Measurements from ENCODE around the gene PCSK6. TPM values are rescaled to one million over a fixed set of nuclear protein-coding genes. Genes with fewer than 3 reads are reported as not detected.
A peak's percentile ranks its signal among the peaks of the same experiment; 100 is the strongest.
"Not testable (repeated sequence)": the region's sequence is repeated elsewhere in the genome, so short reads cannot be mapped to it uniquely, and the experiment has no call there.

The PCSK6 gene
- total RNA-seq, 4 donors from 2014 or later, result 10.6 to 98.2 (median 12.8) TPM

DNA sequence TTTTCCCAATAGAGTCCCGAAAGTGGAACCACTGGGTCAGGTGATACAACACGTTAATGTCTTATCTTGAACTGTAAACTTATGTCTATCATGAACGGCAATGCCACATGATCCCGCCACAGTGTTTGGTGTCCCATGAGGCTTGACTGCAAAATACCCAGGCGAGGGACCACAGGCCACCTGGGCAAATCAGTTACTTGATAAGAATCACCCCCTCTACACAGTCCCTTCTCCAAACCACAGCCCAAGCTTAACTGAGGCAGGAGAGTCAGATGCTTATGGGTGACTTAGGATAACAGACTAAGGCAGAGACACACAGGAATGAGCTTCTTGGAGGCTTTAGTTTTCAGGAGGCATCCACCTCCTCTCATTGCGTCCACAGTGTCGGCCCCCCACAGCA is 151.5 kb downstream of the PCSK6 start:
- DNase-seq, result no peak
- Histone ChIP-seq H3K4me3 (no peak overlapping the region), H3K27ac (no peak overlapping the region), H3K4me1 (no peaks in the 10 kb centered on the region), H3K9me3 (peaks cover 0 to 8% (median 2%) of the 10 kb centered on the region in 4 donors), H3K27me3 (no peaks in the 10 kb centered on the region), H3K36me3 (no peaks in the 10 kb centered on the region)
- TF ChIP-seq POLR2A (IDR thresholded peaks at IDR 0.05), result no peak
- no peak for TF ChIP-seq CTCF (IDR thresholded peaks at IDR 0.05)

DNA sequence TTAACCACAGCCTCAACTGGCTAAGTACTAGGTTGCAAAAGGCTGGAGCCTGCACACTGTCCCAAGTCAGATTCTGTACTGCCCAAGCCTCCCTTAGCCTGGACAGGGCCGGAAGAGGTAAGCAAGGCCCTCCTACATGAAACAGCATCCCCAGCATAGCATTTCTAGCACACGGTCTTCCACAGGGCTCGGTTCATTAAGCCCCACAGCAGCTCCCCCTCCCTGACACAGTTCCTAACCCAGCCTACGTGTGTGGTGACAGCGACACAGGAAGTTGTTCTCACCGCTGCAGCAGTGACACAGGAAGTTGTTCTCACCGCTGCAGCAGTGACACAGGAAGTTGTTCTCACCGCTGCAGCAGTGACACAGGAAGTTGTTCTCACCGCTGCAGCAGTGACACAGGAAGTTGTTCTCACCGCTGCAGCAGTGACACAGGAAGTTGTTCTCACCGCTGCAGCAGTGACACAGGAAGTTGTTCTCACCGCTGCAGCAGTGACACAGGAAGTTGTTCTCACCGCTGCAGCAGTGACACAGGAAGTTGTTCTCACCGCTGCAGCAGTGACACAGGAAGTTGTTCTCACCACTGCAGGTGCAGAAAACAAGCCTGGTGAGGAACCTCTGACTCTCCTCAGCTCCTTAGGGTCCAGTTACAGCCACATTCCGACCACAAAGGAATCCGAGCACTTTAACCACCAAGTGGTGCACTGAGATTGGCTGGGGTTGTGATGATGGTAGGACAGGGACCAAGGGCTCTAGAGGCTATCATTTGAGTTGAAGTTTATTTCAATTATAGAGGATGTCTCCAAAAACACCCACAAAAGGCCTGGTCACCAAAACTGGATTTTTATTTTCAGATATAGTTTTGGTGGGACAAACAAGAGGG is 155.4 kb downstream of the PCSK6 start:
- not testable (repeated sequence) for H3K36me3 ChIP-seq, H3K4me3 ChIP-seq, H3K4me1 ChIP-seq, H3K9me3 ChIP-seq, H3K27me3 ChIP-seq
- peak in 1 of 3 donors; percentile 47 for DNase-seq
- peak overlapping the region in 2 of 4 donors; percentile 35 to 42 for H3K27ac ChIP-seq

GRCh38 chr15:101332061-101332467 is 157.4 kb downstream of the PCSK6 start:
- no peak for DNase-seq
- Histone ChIP-seq H3K27me3 (no peaks in the 10 kb centered on the region), H3K4me3 (no peak overlapping the region), H3K9me3 (peaks cover 0 to 8% (median 2%) of the 10 kb centered on the region in 4 donors), H3K36me3 (no peaks in the 10 kb centered on the region), H3K4me1 (no peaks in the 10 kb centered on the region), H3K27ac (no peak overlapping the region)
- no peak for TF ChIP-seq CTCF (IDR thresholded peaks at IDR 0.05)
- no peak for TF ChIP-seq POLR2A (IDR thresholded peaks at IDR 0.05)

DNA sequence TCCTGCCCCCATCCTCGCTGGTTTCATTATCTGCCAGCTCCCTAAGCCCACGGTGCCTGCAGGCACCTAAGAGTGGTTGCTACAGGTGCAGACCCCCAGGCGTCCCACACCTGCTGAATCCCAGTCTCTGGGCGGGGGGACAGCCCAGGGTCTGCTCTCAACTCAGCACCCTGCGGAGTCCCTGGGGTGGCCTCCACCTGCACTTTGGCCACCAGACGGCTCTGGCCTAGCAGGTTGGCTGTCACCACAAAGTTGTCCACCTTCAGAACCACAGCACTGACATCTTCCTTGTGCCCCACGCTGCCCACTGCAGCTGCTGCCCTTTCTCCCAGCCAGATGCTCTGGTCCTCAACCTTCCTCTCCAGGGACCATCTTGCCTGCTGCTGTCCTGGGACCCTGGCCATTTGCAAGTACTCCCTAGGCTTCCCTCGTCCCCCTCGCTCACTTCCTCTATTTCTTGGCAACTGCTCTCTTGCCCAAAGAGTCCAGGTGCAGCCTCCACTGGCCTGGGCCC is 159.6 kb downstream of the PCSK6 start:
- DNase-seq, result peak in 1 of 3 donors; percentile 46
- H3K4me1 ChIP-seq, result peaks cover 0 to 4% (median 0%) of the 10 kb centered on the region in 4 donors
- H3K36me3 ChIP-seq, result no peaks in the 10 kb centered on the region
- H3K27ac ChIP-seq, result no peak overlapping the region
- no peaks in the 10 kb centered on the region for H3K27me3 ChIP-seq
- no peak overlapping the region for H3K4me3 ChIP-seq
- H3K9me3 ChIP-seq, result peaks cover 0 to 8% (median 2%) of the 10 kb centered on the region in 4 donors
- TF ChIP-seq POLR2A (IDR thresholded peaks at IDR 0.05) (no peak), CTCF (IDR thresholded peaks at IDR 0.05) (no peak)

GRCh38 chr15:101329309-101329863 is 160.1 kb downstream of the PCSK6 start:
- H3K27ac ChIP-seq, result no peak overlapping the region
- TF ChIP-seq CTCF (IDR thresholded peaks at IDR 0.05) (no peak), POLR2A (IDR thresholded peaks at IDR 0.05) (no peak)
- H3K4me1 ChIP-seq, result peaks cover 0 to 6% (median 0%) of the 10 kb centered on the region in 4 donors
- H3K9me3 ChIP-seq, result peaks cover 0 to 8% (median 2%) of the 10 kb centered on the region in 4 donors
- H3K27me3 ChIP-seq, result no peaks in the 10 kb centered on the region
- peak in 1 of 3 donors; percentile 25 for DNase-seq
- no peak overlapping the region for H3K4me3 ChIP-seq
- no peaks in the 10 kb centered on the region for H3K36me3 ChIP-seq

- Histone ChIP-seq H3K27ac (no peak overlapping the region), H3K4me3 (no peak overlapping the region), H3K9me3 (no peaks in the 10 kb centered on the region), H3K27me3 (no peaks in the 10 kb centered on the region), H3K4me1 (peaks cover 0 to 13% (median 0%) of the 10 kb centered on the region in 4 donors), H3K36me3 (no peaks in the 10 kb centered on the region)
- peak in 1 of 3 donors; percentile 36 for DNase-seq
- TF ChIP-seq POLR2A (IDR thresholded peaks at IDR 0.05) (no peak), CTCF (IDR thresholded peaks at IDR 0.05) (no peak)
These were observed 161.5 kb downstream of the PCSK6 start for GRCh38 chr15:101328001-101328400.

Data from Peyer's patch (tissue), 4 donors.